Stimulated activated CD4-positive, alpha-beta T cell treated with anti-CD3 and anti-CD28 coated beads, Interleukin-1b, Interleukin-23, amount 100 ng/mL, for 24 hours (primary cell): ENCODE measurements around the gene TAS2R19.
A peak's percentile ranks its signal among the peaks of the same experiment; 100 is the strongest.

ENCODE experiments used
- DNase-seq, 4 experiments: peaks; one replicate each; pipeline ENCODE4 v3.0.0-alpha.2; 2020; ENCODE audit warnings: low read depth in 4 of 4, low spot score in 1 of 4

Gene TAS2R19

DNA sequence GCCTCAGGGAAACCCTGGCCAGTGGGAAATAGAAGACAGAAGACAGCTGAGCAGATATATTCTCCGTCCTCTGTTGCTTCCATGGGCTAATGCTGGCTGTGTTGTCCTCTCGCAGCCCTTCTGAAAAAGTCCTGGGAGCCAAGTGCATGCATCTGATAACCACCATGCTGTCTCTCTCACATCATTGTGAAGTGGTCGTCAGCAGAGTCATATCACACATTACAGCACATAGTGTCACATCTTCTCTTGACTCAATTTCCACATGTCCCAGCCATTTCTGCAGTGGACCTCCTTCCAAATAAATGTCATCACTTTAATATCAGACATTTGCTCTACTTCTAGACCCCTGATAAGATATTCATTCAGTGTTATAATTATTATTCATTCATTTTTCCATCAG, 28.1 kb downstream of the TAS2R19 start:
- DNase-seq, result no peak

DNA sequence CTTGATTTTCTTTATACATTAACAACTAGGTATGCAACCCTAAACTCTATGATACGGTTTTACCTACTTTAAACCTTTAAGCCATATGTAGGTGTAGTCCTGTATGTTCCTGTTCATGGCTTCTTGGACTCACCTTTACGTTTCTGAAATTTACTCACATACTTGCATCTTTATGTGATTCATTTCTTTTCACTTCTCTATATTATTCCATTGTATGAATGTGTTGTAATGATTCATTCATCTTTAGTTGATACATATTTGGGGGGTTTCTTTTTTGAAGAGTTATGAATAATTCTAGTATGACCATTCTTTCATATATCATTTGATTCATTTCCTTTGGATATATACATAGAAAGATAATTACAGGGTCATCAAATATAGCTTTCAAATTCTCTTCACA, 33.3 kb downstream of the TAS2R19 start:
- no peak for DNase-seq

DNA sequence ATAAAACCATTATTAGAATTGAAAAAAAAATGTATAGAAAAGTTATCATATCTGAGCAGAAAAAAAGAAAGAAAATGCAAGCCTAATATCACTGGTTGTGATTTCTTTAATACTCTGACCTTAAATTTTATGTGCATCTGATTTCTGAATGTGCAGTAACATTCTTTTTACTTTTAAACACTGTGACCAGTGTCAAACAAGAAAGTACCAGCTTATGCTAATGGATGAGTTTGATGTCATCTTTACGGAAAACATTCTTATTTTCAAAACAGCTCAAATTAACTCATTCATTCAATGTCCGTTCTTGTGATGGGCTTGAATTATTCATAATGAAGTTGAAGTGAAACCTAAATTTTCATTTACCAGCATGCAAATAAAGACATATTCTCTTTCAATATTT, 35.6 kb downstream of the TAS2R19 start, which contains the start of gene TAS2R50:
TSS of gene TAS2R50 (minus strand) at position 101 of the 400 bp plus-strand sequence. CDS start at position 49, 52 bp downstream.
- DNase-seq, result no peak

DNA sequence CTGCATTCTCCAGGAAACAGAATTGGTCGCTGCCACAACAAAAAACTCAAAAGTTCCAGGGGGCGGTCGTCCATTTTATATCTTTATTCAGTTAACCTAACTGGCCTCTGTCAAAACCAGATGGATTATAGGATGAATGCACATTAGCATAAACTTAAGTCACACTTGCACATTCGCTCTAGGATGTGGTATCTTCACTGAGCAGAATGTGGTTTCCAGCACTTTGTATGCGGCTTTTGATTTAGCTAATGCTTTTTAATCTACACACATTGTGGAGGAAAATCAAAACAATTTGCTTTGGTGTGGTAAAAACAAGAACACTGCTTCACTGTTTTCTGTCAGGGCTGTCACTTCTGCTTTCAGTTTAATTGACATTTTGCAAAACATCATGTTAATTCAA, 40.2 kb downstream of the TAS2R19 start:
- DNase-seq, result peak in 2 of 4 experiments; percentile 3

DNA sequence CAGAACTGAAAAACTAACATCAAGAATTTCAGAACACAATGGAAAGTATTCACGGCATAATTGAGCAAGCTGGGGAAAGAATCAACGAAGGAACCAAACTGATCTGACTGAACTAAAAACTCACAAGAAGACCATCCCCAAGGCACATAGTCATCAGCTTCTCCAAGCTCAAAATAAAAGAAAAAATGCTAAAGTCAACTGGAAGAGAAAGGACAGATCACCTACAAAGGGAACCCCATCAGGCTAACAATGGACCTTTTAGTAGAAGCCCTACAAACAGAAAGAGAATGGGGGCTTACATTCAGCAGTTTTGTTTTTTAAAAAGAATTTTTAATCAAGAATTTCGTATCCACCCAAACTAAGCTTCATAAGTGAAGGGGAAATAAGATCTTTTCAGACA, 47.5 kb downstream of the TAS2R19 start:
- no peak for DNase-seq
